CD14-positive monocyte (primary cell): Measurements from ENCODE around the gene DPM2. TPM values are rescaled to one million over a fixed set of nuclear protein-coding genes. Genes with fewer than 3 reads are reported as not detected.

ENCODE experiments used
- DNase-seq, 3 donors: peaks; one replicate each; pipeline ENCODE4 v3.0.0-alpha.2; 2011 to 2022
- H2AFZ ChIP-seq: 2 replicates; pipeline ENCODE4 v1.6.0; 2012; ENCODE audit warnings: mild to moderate bottlenecking, low read depth, low read length, inconsistent platforms; ENCODE audit not compliant: insufficient read depth, poor library complexity, severe bottlenecking
- H3K27ac ChIP-seq, 2 donors: 1 replicate in 1 of 2; 2 replicates in 1 of 2; pipeline ENCODE4 v1.5.1; 2012 to 2013; ENCODE audit warnings: low read length in 2 of 2, control low read depth in 1 of 2, inconsistent platforms in 1 of 2, low read depth in 1 of 2, mild to moderate bottlenecking in 1 of 2
- H3K27me3 ChIP-seq, 2 donors: one replicate each; pipeline versions ENCODE4 v1.6.0 to v1.6.1; 2011 to 2013; ENCODE audit warnings: low read length in 2 of 2; ENCODE audit not compliant: control insufficient read depth in 2 of 2, insufficient read depth in 2 of 2
- H3K36me3 ChIP-seq, 2 donors: replicated peaks in 1 of 2; 1 replicate in 1 of 2; 2 replicates in 1 of 2; pipeline versions ENCODE4 v1.5.1 to v1.6.1; 2012 to 2013; ENCODE audit warnings: low read length in 2 of 2, control low read depth in 1 of 2, inconsistent platforms in 1 of 2, mild to moderate bottlenecking in 1 of 2; ENCODE audit not compliant: insufficient read depth in 2 of 2, control insufficient read depth in 1 of 2
- H3K4me1 ChIP-seq, 2 donors: 1 replicate in 1 of 2; 2 replicates in 1 of 2; pipeline versions ENCODE4 v1.5.1 to v1.6.1; 2012 to 2013; ENCODE audit warnings: low read length in 2 of 2, control low read depth in 1 of 2, inconsistent platforms in 1 of 2, mild to moderate bottlenecking in 1 of 2, moderate library complexity in 1 of 2; ENCODE audit not compliant: insufficient read depth in 2 of 2, control insufficient read depth in 1 of 2
- H3K4me2 ChIP-seq: replicated peaks from 2 replicates; pipeline ENCODE3; 2012; ENCODE audit warnings: low read length, moderate library complexity, mild to moderate bottlenecking; ENCODE audit not compliant: poor library complexity, severe bottlenecking; ENCODE audit errors: extremely low read depth
- H3K4me3 ChIP-seq, 3 experiments: fragments of 200-600 bp in 1 of 3; sonication (generic) in 1 of 3; replicated peaks in 1 of 3; 1 replicate in 2 of 3; 2 replicates in 1 of 3; pipeline ENCODE4 v1.5.1; 2011 to 2013; ENCODE audit warnings: low read length in 3 of 3, mild to moderate bottlenecking in 3 of 3, control low read depth in 2 of 3, low read depth in 2 of 3, inconsistent platforms in 1 of 3, moderate library complexity in 1 of 3
- H3K79me2 ChIP-seq: 2 replicates; pipeline ENCODE4 v1.6.0; 2012; ENCODE audit warnings: mild to moderate bottlenecking, control low read depth, inconsistent platforms, low read length, moderate library complexity; ENCODE audit not compliant: insufficient read depth
- H3K9ac ChIP-seq: 2 replicates; pipeline ENCODE4 v1.6.0; 2017; ENCODE audit warnings: low read length, mild to moderate bottlenecking; ENCODE audit not compliant: insufficient read depth, poor library complexity, severe bottlenecking
- H3K9me3 ChIP-seq, 2 donors: replicated peaks in 1 of 2; 1 replicate in 1 of 2; 2 replicates in 1 of 2; pipeline versions ENCODE4 v1.5.1 to v1.6.1; 2012 to 2013; ENCODE audit warnings: low read length in 2 of 2, control low read depth in 1 of 2; ENCODE audit not compliant: control insufficient read depth in 1 of 2, insufficient read depth in 1 of 2
- H4K20me1 ChIP-seq: 2 replicates; pipeline ENCODE4 v1.6.0; 2012; ENCODE audit warnings: mild to moderate bottlenecking, low read length, control low read depth, moderate library complexity; ENCODE audit not compliant: insufficient read depth
- H3K27ac Mint-ChIP-seq, 7 donors: one replicate each; pipeline ENCODE4 v1.8.0; 2020; ENCODE audit warnings: mild to moderate bottlenecking in 7 of 7, mixed read lengths in 7 of 7, moderate library complexity in 6 of 7, inconsistent platforms in 2 of 7
- H3K27me3 Mint-ChIP-seq, 3 donors: one replicate each; pipeline ENCODE4 v1.8.0; 2021 to 2022; ENCODE audit warnings: low read depth in 3 of 3, mild to moderate bottlenecking in 3 of 3, mixed read lengths in 3 of 3, moderate library complexity in 3 of 3, inconsistent platforms in 1 of 3
- H3K36me3 Mint-ChIP-seq, 2 donors: one replicate each; pipeline ENCODE4 v1.8.0; 2020; ENCODE audit warnings: mixed read lengths in 2 of 2, inconsistent platforms in 1 of 2, mild to moderate bottlenecking in 1 of 2
- H3K4me1 Mint-ChIP-seq: one replicate; pipeline ENCODE4 v1.8.0; 2020; ENCODE audit warnings: mild to moderate bottlenecking, mixed read lengths
- H3K4me3 Mint-ChIP-seq, 2 donors: one replicate each; pipeline ENCODE4 v1.8.0; 2020; ENCODE audit warnings: mild to moderate bottlenecking in 2 of 2, mixed read lengths in 2 of 2, moderate library complexity in 1 of 2
- H3K9me3 Mint-ChIP-seq, 7 donors: one replicate each; pipeline ENCODE4 v1.8.0; 2020 to 2022; ENCODE audit warnings: mixed read lengths in 7 of 7, mild to moderate bottlenecking in 6 of 7, moderate library complexity in 6 of 7, inconsistent platforms in 2 of 7
- WGBS: methylation state at CpG from one replicate; pipeline ENCODE4 v1.1.5; 2013; ENCODE audit warnings: missing lambda C conversion rate; ENCODE audit not compliant: insufficient coverage; 5-methylcytosine and 5-hydroxymethylcytosine counted together
- intact Hi-C, 2 donors: fragments of 100-400 bp; cut with micrococcal nuclease; formaldehyde crosslinking; loops; one replicate each; pipeline versions ENCODE4 v1.15.0 to v1.15.1; 2023
- polyA plus RNA-seq, 3 donors: library from polyadenylated mRNA; depleted of rRNA in 1 of 3; unstranded in 2 of 3; stranded (reverse) in 1 of 3; fragments of 300-500 nt in 2 of 3; fragments of >200 nt in 1 of 3; fragmentation: Illumina TruSeq in 2 of 3; gene quantifications; 1 replicate in 2 of 3; 2 replicates in 1 of 3; pipeline ENCODE4 v1.2.3, GENCODE V29; 2012 to 2021
- TF ChIP-seq, protein P1 (sequence below): fragments of 200-600 bp; IDR thresholded peaks from one replicate; pipeline ENCODE4 v1.8.0; 2022; ENCODE audit warnings: antibody characterized with exemption, mild to moderate bottlenecking

Gene DPM2
- polyA plus RNA-seq, 3 donors = 22.4 to 28.7 (median 25.4) TPM

DNA sequence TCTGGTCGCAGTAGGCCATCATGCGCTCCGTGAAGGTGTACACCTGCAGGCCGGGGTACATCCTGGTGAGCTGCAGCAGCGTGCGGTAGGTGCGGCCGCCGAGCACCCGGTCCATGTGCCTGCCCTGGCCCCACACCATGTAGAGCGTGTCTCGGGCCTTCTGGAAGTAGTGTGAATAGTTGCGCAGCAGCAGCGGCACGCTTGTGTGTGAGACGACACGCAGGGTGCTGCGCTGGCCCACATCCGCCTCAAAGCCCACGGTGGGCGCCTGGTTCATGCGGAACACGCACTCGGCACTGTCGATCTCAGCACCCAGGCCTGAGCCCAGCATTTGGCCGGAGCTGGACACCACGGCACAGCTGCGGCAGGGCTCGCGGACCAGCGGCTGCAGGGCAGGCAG is 25.4 kb downstream of the DPM2 start:
- H2AFZ ChIP-seq = no peak overlapping the region
- peaks cover 0 to 8% (median 6%) of the 10 kb centered on the region in 3 donors for H3K27me3 Mint-ChIP-seq
- 99% methylated on average over 31 of the region's 31 CpGs for WGBS
- H3K4me3 ChIP-seq = no peak overlapping the region
- TF ChIP-seq, protein P1, sequence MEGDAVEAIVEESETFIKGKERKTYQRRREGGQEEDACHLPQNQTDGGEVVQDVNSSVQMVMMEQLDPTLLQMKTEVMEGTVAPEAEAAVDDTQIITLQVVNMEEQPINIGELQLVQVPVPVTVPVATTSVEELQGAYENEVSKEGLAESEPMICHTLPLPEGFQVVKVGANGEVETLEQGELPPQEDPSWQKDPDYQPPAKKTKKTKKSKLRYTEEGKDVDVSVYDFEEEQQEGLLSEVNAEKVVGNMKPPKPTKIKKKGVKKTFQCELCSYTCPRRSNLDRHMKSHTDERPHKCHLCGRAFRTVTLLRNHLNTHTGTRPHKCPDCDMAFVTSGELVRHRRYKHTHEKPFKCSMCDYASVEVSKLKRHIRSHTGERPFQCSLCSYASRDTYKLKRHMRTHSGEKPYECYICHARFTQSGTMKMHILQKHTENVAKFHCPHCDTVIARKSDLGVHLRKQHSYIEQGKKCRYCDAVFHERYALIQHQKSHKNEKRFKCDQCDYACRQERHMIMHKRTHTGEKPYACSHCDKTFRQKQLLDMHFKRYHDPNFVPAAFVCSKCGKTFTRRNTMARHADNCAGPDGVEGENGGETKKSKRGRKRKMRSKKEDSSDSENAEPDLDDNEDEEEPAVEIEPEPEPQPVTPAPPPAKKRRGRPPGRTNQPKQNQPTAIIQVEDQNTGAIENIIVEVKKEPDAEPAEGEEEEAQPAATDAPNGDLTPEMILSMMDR = no peak
- peak in 1 of 3 donors; percentile 2 for DNase-seq
- no peak overlapping the region for H3K27ac ChIP-seq
- no peak overlapping the region for H3K4me3 Mint-ChIP-seq
- no peaks in the 10 kb centered on the region for H3K27me3 ChIP-seq
- H3K27ac Mint-ChIP-seq = peak overlapping the region in 1 of 7 donors; percentile 18
- no peak overlapping the region for H3K4me2 ChIP-seq
- H3K36me3 ChIP-seq = peaks cover 12 to 38% of the 10 kb centered on the region in 2 donors
- H3K9me3 ChIP-seq = no peaks in the 10 kb centered on the region
- intact Hi-C loops = no loop called here
- peaks cover 0 to 1% (median 0%) of the 10 kb centered on the region in 7 donors for H3K9me3 Mint-ChIP-seq
- H3K79me2 ChIP-seq = no peaks in the 10 kb centered on the region
- peaks cover 26% of the 10 kb centered on the region for H3K4me1 Mint-ChIP-seq
- H4K20me1 ChIP-seq = no peaks in the 10 kb centered on the region
- peaks cover 16 to 25% of the 10 kb centered on the region in 2 donors for H3K4me1 ChIP-seq
- H3K9ac ChIP-seq = no peak overlapping the region
- peaks cover 34 to 35% of the 10 kb centered on the region in 2 donors for H3K36me3 Mint-ChIP-seq

DNA sequence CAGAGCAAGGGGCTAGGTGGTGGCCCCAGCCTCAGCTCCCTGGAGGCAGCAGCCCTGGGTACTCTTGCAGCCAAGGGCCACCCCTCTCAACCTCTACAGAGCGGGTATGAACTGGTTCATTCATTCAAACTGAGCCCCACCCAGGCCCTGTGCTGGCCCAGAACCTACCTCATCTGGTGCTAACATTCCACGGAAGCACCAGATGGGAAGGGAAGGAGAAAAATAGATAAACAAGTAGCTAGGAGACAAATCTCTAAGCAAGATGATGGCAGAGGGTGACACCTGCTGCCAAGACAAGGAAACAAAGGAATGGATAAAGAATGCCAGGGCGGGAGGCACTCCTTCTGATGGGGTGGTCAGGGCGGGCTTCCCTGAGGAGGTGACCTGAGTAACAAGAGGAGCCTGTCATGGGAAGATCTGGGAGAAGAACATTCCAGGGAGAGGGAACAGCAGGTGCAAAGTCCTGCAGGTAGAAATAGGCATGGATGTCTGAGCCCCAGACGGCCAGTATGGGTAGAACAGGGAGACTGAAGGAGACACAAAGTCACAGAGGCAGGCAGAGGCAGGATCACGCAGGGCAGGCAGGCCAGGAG is 26.9 kb downstream of the DPM2 start:
- Mint-ChIP-seq H3K9me3 (peaks cover 0 to 1% (median 0%) of the 10 kb centered on the region in 7 donors), H3K27ac (peak overlapping the region in 2 of 7 donors; percentile 7 to 13), H3K4me1 (peaks cover 30% of the 10 kb centered on the region), H3K36me3 (peaks cover 34 to 35% of the 10 kb centered on the region in 2 donors), H3K4me3 (no peak overlapping the region), H3K27me3 (peaks cover 0 to 3% (median 0%) of the 10 kb centered on the region in 3 donors)
- peak in 1 of 3 donors; percentile 1 for DNase-seq
- H3K4me3 ChIP-seq = no peak overlapping the region
- 89% methylated on average over 5 of the region's 6 CpGs for WGBS
- intact Hi-C loops = no loop called here
- TF ChIP-seq, protein P1 = no peak
- peaks cover 20 to 26% of the 10 kb centered on the region in 2 donors for H3K4me1 ChIP-seq
- H3K9ac ChIP-seq = no peak overlapping the region
- H3K79me2 ChIP-seq = no peaks in the 10 kb centered on the region
- H3K9me3 ChIP-seq = no peaks in the 10 kb centered on the region
- no peaks in the 10 kb centered on the region for H3K27me3 ChIP-seq
- H3K4me2 ChIP-seq = no peak overlapping the region
- H3K36me3 ChIP-seq = peaks cover 12 to 38% of the 10 kb centered on the region in 2 donors
- H3K27ac ChIP-seq = no peak overlapping the region
- H2AFZ ChIP-seq = no peak overlapping the region
- H4K20me1 ChIP-seq = no peaks in the 10 kb centered on the region
